K562 (cell line): ENCODE data around the gene FRAT1. TPM values are rescaled to one million over a fixed set of nuclear protein-coding genes. Genes with fewer than 3 reads are reported as not detected.

ENCODE experiments used
- ADNP ChIP-seq: fragments of 200-800 bp; sonication (Bioruptor generic); IDR thresholded peaks from 2 replicates; pipeline ENCODE4 v1.6.1; 2016; ENCODE audit warnings: missing genetic modification characterization, missing compliant biosample characterization
- ATF2 ChIP-seq: sonication (generic); formaldehyde crosslinking; IDR thresholded peaks from 2 replicates; pipeline ENCODE4 v1.8.1; 2022; ENCODE audit warnings: missing genetic modification reagents
- CAMTA2 ChIP-seq: fragments of 250-450 bp; sonication (Bioruptor Pico); conservative IDR thresholded peaks from 2 replicates; pipeline ENCODE4 v1.5.1; 2022
- CHAMP1 ChIP-seq: fragments of 450-650 bp; IDR thresholded peaks from 2 replicates; pipeline ENCODE4 v1.6.1; 2016; ENCODE audit warnings: mild to moderate bottlenecking
- CREB3L1 ChIP-seq: fragments of 450-650 bp; IDR thresholded peaks from 2 replicates; pipeline ENCODE4 v1.6.1; 2014; ENCODE audit warnings: low read depth, mild to moderate bottlenecking, moderate library complexity, borderline replicate concordance
- KLF1 ChIP-seq: fragments of 450-650 bp; IDR thresholded peaks from 2 replicates; pipeline ENCODE4 v1.6.1; 2016; ENCODE audit warnings: missing genetic modification characterization, missing compliant biosample characterization
- L3MBTL2 ChIP-seq: fragments of 450-650 bp; IDR thresholded peaks from 2 replicates; pipeline ENCODE4 v1.6.1; 2016; ENCODE audit warnings: mild to moderate bottlenecking, moderate library complexity
- NFIX ChIP-seq: fragments of 250-450 bp; sonication (Bioruptor Pico); IDR thresholded peaks from 2 replicates; pipeline ENCODE4 v1.4.0; 2020; ENCODE audit warnings: low read depth, mild to moderate bottlenecking, moderate library complexity
- NR3C1 ChIP-seq: sonication (generic); formaldehyde crosslinking; IDR thresholded peaks from 2 replicates; pipeline ENCODE4 v1.8.1; 2022; ENCODE audit warnings: missing genetic modification reagents
- POU5F1 ChIP-seq: fragments of 150-350 bp; IDR thresholded peaks from 2 replicates; pipeline ENCODE4 v1.6.1; 2014; ENCODE audit warnings: borderline replicate concordance, low read length, low read depth, mild to moderate bottlenecking; ENCODE audit not compliant: partially characterized antibody
- RBM14 ChIP-seq: fragments of 200-400 bp; formaldehyde crosslinking; IDR thresholded peaks from 2 replicates; pipeline ENCODE4 v1.6.1; 2018; ENCODE audit warnings: low read depth, mild to moderate bottlenecking, low read length, moderate library complexity, borderline replicate concordance; ENCODE audit not compliant: insufficient read depth
- SIN3A ChIP-seq, 2 experiments: fragments of 150-350 bp in 1 of 2; IDR thresholded peaks; 2 replicates each; pipeline ENCODE4 v1.6.1; 2011 to 2016; ENCODE audit warnings: borderline replicate concordance in 2 of 2, low read depth in 2 of 2, low read length in 2 of 2, mild to moderate bottlenecking in 2 of 2, moderate library complexity in 2 of 2; ENCODE audit not compliant: control insufficient read depth in 1 of 2
- SPI1 ChIP-seq: IDR thresholded peaks from 2 replicates; pipeline ENCODE4 v1.6.1; 2011; ENCODE audit warnings: low read depth, low read length, control low read depth, borderline replicate concordance
- SRF ChIP-seq, 2 experiments: fragments of 250-450, 450-650 bp in 1 of 2; sonication (Bioruptor Pico) in 1 of 2; sonication (generic) in 1 of 2; formaldehyde crosslinking; IDR thresholded peaks; 2 replicates each; pipeline versions ENCODE4 v1.5.0 to v1.5.1; 2020 to 2022; ENCODE audit warnings: mild to moderate bottlenecking in 1 of 2, missing genetic modification reagents in 1 of 2
- STAT5A ChIP-seq: IDR thresholded peaks from 2 replicates; pipeline ENCODE4 v1.6.1; 2012; ENCODE audit warnings: low read length, inconsistent platforms, borderline replicate concordance
- U2AF1 ChIP-seq: fragments of 200-400 bp; formaldehyde crosslinking; optimal IDR thresholded peaks from 2 replicates; pipeline ENCODE3; 2017; ENCODE audit warnings: mild to moderate bottlenecking, low read depth, low read length, moderate library complexity
- XRCC4 ChIP-seq: IDR thresholded peaks from one replicate; pipeline ENCODE4 v1.6.1; 2011; ENCODE audit not compliant: insufficient read depth, insufficient read length; ENCODE audit errors: extremely low read depth
- ZNF23 ChIP-seq: fragments of 250-450 bp; sonication (Bioruptor Pico); IDR thresholded peaks from 2 replicates; pipeline ENCODE4 v1.4.0; 2020; ENCODE audit warnings: mild to moderate bottlenecking
- ZNF57 ChIP-seq: fragments of 450-650 bp; formaldehyde crosslinking; IDR thresholded peaks from 2 replicates; pipeline ENCODE4 v1.4.0; 2020; ENCODE audit warnings: mild to moderate bottlenecking, moderate library complexity
- ZNF655 ChIP-seq: fragments of 250-450 bp; sonication (Bioruptor Pico); IDR thresholded peaks from 2 replicates; pipeline ENCODE4 v1.5.0; 2021
- ZNF668 ChIP-seq: fragments of 250-450 bp; sonication (Bioruptor Pico); IDR thresholded peaks from 2 replicates; pipeline ENCODE4 v1.8.0; 2022; ENCODE audit warnings: mild to moderate bottlenecking, inconsistent platforms
- polyA plus RNA-seq, 8 experiments: library from polyadenylated mRNA; depleted of rRNA in 4 of 8; stranded (reverse) in 5 of 8; unstranded in 3 of 8; fragments of >200 nt; fragmentation: Nextera tagmentation in 2 of 8; fragmentation: Illumina TruSeq in 1 of 8; extraction: Ambion mirVana in 2 of 8; extraction: Trizol in 1 of 8; gene quantifications; 2 replicates each; pipeline versions ENCODE4 v1.2.1 to v1.2.3, GENCODE V29; 2011 to 2014; ENCODE audit warnings: inconsistent platforms in 1 of 8, missing spikeins in 1 of 8
- total RNA-seq, 7 experiments: library from RNA; depleted of rRNA in 6 of 7; stranded (reverse); fragments of >200 nt in 6 of 7; fragmentation: Illumina TruSeq in 2 of 7; extraction: Trizol in 2 of 7; gene quantifications; 2 replicates each; pipeline versions ENCODE4 v1.2.1 to v1.2.3, GENCODE V29; 2011 to 2021; ENCODE audit warnings: low replicate concordance in 1 of 7

The FRAT1 gene
- total and polyA plus RNA-seq, 9 of the 15 experiments (the other 6 are each of a cell fraction or from before 2014, with no cell fraction given), result 0.11 to 4.6 (median 1.4) TPM

- 0 out of 2 replicates have a peak, but pooled peaks have one; percentile 18 for TF ChIP-seq ATF2 (CRISPR knock-in tag)
- TF ChIP-seq L3MBTL2, result peak; percentile 80
- no peak for TF ChIP-seq ZNF668
- no peak for TF ChIP-seq ZNF57
- TF ChIP-seq CREB3L1, result peak; percentile 64; the same call in 1 of the 2 replicates
- peak; percentile 63 for TF ChIP-seq U2AF1
- no peak for TF ChIP-seq CHAMP1
- TF ChIP-seq SRF (CRISPR knock-in tag; IDR thresholded peaks at IDR 0.05), result 0 out of 4 replicates have a peak, but pooled peaks of 1 of the 2 experiments have one; percentile 15
- no peak for TF ChIP-seq ZNF655 (CRISPR knock-in tag)
- TF ChIP-seq RBM14, result no peak
- no peak for TF ChIP-seq CAMTA2
- TF ChIP-seq SIN3A (IDR thresholded peaks at IDR 0.05; ENCODE audit: borderline replicate concordance in 2 of 2, control insufficient read depth in 1 of 2, low read depth in 2 of 2, low read length in 2 of 2), result peak; percentile 43 to 80; a peak in 2 of 4 replicates
- TF ChIP-seq ZNF23 (CRISPR knock-in tag), result no peak
- no peak for TF ChIP-seq STAT5A
- peak; percentile 31; the same call in 1 of the 2 replicates for TF ChIP-seq NR3C1 (CRISPR knock-in tag)
- TF ChIP-seq NFIX, result no peak
- TF ChIP-seq POU5F1, result no peak
- 0 out of 2 replicates have a peak, but pooled peaks have one; percentile 3 for TF ChIP-seq SPI1
- TF ChIP-seq ADNP (tag), result no peak
- TF ChIP-seq KLF1 (tag), result peak; percentile 63; the same call in 1 of the 2 replicates
- TF ChIP-seq XRCC4, result no peak
Observed at GRCh38 chr10:97334370-97335175, 15.5 kb downstream of the FRAT1 start, which contains the start of gene FRAT2 (continued).
